GM19467 (cell line): ENCODE results near the gene TFAP2D.
A peak's percentile ranks its signal among the peaks of the same experiment; 100 is the strongest.

Experiments
- ATAC-seq: cut with Tn5 transposase; IDR thresholded peaks from one replicate; pipeline ENCODE4 v1.9.1; 2021; ENCODE audit warnings: mild to moderate bottlenecking, moderate library complexity; ENCODE audit not compliant: unreplicated experiment

The TFAP2D gene

GRCh38 chr6:50718566-50718965, 5.2 kb downstream of the TFAP2D start:
- ATAC-seq = no peak

- no peak for ATAC-seq
These were observed 7.3 kb downstream of the TFAP2D start for GRCh38 chr6:50720623-50721022.

GRCh38 chr6:50721978-50722377, 8.7 kb downstream of the TFAP2D start:
- no peak for ATAC-seq

GRCh38 chr6:50722829-50723554, 9.7 kb downstream of the TFAP2D start:
- ATAC-seq = no peak

- ATAC-seq = no peak
These were observed 11.2 kb downstream of the TFAP2D start for GRCh38 chr6:50724381-50725124.

GRCh38 chr6:50734488-50734887, 21.2 kb downstream of the TFAP2D start:
- no peak for ATAC-seq

- ATAC-seq = no peak
These were observed 28.8 kb downstream of the TFAP2D start for GRCh38 chr6:50742161-50742560.

- no peak for ATAC-seq
These were observed 31.6 kb downstream of the TFAP2D start for GRCh38 chr6:50744976-50745375.

GRCh38 chr6:50762798-50763197, 49.5 kb downstream of the TFAP2D start:
- no peak for ATAC-seq

GRCh38 chr6:50778696-50779095, 65.4 kb downstream of the TFAP2D start:
- ATAC-seq = no peak

- ATAC-seq = no peak
These were observed 67.1 kb downstream of the TFAP2D start for GRCh38 chr6:50780382-50780781.

- no peak for ATAC-seq
These were observed 72.6 kb downstream of the TFAP2D start for GRCh38 chr6:50785921-50786320.

GRCh38 chr6:50791900-50792508, 78.7 kb downstream of the TFAP2D start:
- peak; percentile 71 for ATAC-seq

GRCh38 chr6:50792771-50793170, 79.4 kb downstream of the TFAP2D start:
- no peak for ATAC-seq

- ATAC-seq = no peak
These were observed 82.2 kb downstream of the TFAP2D start for GRCh38 chr6:50795574-50795973.

GRCh38 chr6:50804283-50804682, 91.0 kb downstream of the TFAP2D start:
- ATAC-seq = no peak

- no peak for ATAC-seq
These were observed 93.7 kb downstream of the TFAP2D start for GRCh38 chr6:50807035-50807434.

- ATAC-seq = peak; percentile 37
These were observed 102.2 kb downstream of the TFAP2D start for GRCh38 chr6:50815436-50816114.

GRCh38 chr6:50816115-50816675, 102.9 kb downstream of the TFAP2D start:
- ATAC-seq = peak; percentile 77

- no peak for ATAC-seq
These were observed 103.8 kb downstream of the TFAP2D start for GRCh38 chr6:50816947-50817645.

- ATAC-seq = no peak
These were observed 104.3 kb downstream of the TFAP2D start for GRCh38 chr6:50817646-50817950.
